ENCODE data around the gene PLXNA4.

GRCh38 chr7:132351954-132352499, 224.2 kb downstream of the PLXNA4 start:
- TF ChIP-seq CTCF (conservative IDR thresholded peaks at IDR 0.05; ENCODE audit: low read depth in 2 of 2), result no peak
- TF ChIP-seq POLR2AphosphoS5 (IDR thresholded peaks at IDR 0.05; ENCODE audit: low read depth), result no peak
- no peak for TF ChIP-seq EZH2phosphoT487 (IDR thresholded peaks at IDR 0.05; ENCODE audit: unreplicated experiment)
- no peak for TF ChIP-seq JUNB (IDR thresholded peaks at IDR 0.05; ENCODE audit: unreplicated experiment)
- TF ChIP-seq EZH2 (IDR thresholded peaks at IDR 0.05; ENCODE audit: low read depth, unreplicated experiment), result no peak
- no peak for TF ChIP-seq REST (IDR thresholded peaks at IDR 0.05; ENCODE audit: unreplicated experiment)
- TF ChIP-seq ZNF114 (CRISPR knock-in tag; IDR thresholded peaks at IDR 0.05), result no peak
- TF ChIP-seq CREB1 (CRISPR knock-in tag; IDR thresholded peaks at IDR 0.05; ENCODE audit: low read depth), result no peak
- TF ChIP-seq ZNF331 (CRISPR knock-in tag; IDR thresholded peaks at IDR 0.05; ENCODE audit: low read depth), result no peak
- no peak for TF ChIP-seq ZNF462 (CRISPR knock-in tag; IDR thresholded peaks at IDR 0.05)

All from GM23338 (cell line).